GM12892 (cell line): ENCODE measurements around the gene HOXD4.

Experiments used
- DNase-seq: peaks from one replicate; pipeline ENCODE4 v3.0.0; 2011; ENCODE audit not compliant: insufficient read length
- FAIRE-seq: peaks from 2 replicates; lab custom pipeline; 2011; peaks lifted over from hg19 to GRCh38; lab: Jason Lieb, UNC
- POLR2A ChIP-seq: IDR thresholded peaks from 2 replicates; pipeline ENCODE4 v1.6.1; 2011; ENCODE audit warnings: low read depth, low read length, control low read depth
- POLR2AphosphoS5 ChIP-seq: IDR thresholded peaks from 2 replicates; pipeline ENCODE4 v1.6.1; 2011; ENCODE audit warnings: low read depth, low read length, control low read depth
- TAF1 ChIP-seq: IDR thresholded peaks from 2 replicates; pipeline ENCODE4 v1.6.1; 2011; ENCODE audit warnings: low read depth, mild to moderate bottlenecking, control low read depth, low read length, borderline replicate concordance

Gene HOXD4

DNA sequence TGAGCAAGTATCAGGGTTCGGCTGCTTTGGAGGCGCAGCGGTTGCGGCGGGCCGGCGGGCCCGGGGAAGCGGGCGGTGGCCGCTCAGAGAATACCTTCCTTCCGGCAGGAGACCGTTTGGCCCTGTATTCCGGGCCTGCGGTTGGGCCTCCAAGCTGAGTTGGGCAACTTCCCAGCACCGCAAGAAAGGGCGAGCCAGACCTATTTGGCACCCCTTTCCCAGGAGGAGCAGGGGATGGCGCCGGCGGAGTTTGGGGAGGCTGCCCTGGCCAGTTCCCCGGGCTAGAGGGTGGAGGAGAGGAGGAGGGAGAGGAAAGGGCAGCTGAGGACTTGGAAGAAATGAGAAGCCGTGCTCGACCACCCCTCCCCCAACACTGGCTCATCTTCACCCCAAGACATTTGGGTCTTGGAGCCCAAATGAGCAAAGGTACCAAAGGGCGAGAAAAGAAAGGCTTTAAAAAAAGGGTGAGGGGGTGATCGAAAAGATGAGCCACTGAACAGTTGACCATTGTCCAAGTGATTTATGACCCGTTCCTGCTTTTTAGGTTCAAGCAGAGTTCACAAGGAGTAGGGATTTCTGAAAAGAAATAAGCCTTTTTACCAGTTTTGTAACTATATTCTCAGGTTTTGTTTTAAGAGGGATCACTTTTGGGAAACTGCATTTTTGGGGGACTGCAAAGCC is 14.2 kb downstream of the HOXD4 start:
- no peak for TF ChIP-seq TAF1
- TF ChIP-seq POLR2AphosphoS5: no peak
- no peak for TF ChIP-seq POLR2A
- FAIRE-seq (no peak), DNase-seq (no peak)

GRCh38 chr2:176166272-176166671 is 14.9 kb downstream of the HOXD4 start:
- DNase-seq (no peak), FAIRE-seq (no peak)
- no peak for TF ChIP-seq POLR2A
- no peak for TF ChIP-seq POLR2AphosphoS5
- TF ChIP-seq TAF1: no peak

- FAIRE-seq (no peak), DNase-seq (no peak)
- TF ChIP-seq TAF1 (no peak), POLR2AphosphoS5 (no peak), POLR2A (no peak)
Observed at GRCh38 chr2:176167398-176167797, 16.0 kb downstream of the HOXD4 start.

DNA sequence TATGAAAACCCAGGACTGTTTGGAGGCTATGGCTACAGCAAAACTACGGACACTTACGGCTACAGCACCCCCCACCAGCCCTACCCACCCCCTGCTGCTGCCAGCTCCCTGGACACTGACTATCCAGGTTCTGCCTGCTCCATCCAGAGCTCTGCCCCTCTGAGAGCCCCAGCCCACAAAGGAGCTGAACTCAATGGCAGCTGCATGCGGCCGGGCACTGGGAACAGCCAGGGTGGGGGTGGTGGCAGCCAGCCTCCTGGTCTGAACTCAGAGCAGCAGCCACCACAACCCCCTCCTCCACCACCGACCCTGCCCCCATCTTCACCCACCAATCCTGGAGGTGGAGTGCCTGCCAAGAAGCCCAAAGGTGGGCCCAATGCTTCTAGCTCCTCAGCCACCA is 17.8 kb downstream of the HOXD4 start:
- DNase-seq: no peak
- no peak for TF ChIP-seq POLR2A
- TF ChIP-seq POLR2AphosphoS5: no peak
- TF ChIP-seq TAF1: no peak
- FAIRE-seq: no peak

DNA sequence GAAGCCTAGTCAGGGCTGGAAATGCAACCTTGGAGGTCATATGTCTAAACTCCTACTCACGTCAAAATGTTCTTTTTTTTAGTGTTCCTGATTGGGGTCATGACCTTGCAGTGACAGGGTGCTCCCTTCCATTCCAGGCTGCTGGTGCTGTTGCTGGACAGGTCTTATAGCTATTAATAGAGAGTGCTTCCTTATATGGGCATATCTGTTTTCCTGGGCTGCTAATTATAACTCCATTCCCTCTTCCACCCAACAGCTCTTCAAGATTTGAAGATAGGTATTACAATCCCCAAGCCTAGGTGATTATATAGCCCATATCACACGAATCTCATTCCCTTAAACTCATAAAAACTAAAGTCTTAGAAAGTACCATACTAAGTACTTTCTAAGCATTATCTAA is 18.4 kb downstream of the HOXD4 start:
- FAIRE-seq (no peak), DNase-seq (no peak)
- no peak for TF ChIP-seq TAF1
- no peak for TF ChIP-seq POLR2A
- no peak for TF ChIP-seq POLR2AphosphoS5

DNA sequence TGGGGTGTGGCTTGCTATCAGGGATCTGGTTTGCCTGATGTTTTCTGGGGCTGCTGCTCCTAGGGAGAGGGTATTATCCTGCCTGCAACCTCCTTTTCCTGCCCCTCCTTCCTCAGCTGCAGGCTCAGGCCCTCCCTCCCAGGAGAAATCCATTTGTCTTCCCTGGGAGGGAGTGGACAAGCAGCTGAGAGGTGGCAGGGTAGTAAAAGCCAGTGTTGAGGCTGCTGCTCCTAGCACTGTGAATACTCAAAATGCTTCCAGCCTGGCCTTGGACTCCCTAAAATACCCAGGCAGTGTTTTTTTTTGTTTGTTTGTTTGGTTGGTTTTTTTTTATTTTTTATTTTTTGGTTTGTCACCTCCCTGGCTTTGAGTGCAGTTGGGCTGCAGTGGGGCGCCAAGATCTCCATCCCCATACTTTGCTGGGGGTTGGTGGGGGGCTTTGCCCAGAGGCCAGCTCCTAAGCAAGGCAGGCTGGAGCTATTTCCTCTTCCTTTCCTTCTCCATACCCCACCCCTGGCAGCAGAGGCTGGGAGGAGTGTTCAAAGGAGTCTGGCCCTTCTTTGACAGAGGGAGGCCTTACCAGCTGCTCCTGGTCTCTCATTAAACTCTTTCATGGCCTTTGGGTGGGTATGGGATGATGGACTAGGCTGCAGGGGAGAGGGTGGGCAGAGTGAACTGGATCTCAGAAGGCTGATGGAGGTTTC is 19.4 kb downstream of the HOXD4 start:
- no peak for DNase-seq
- TF ChIP-seq POLR2AphosphoS5: no peak
- TF ChIP-seq POLR2A: no peak
- TF ChIP-seq TAF1: no peak
- no peak for FAIRE-seq

GRCh38 chr2:176171351-176172006 is 20.1 kb downstream of the HOXD4 start:
- FAIRE-seq (no peak), DNase-seq (no peak)
- TF ChIP-seq POLR2A: no peak
- no peak for TF ChIP-seq POLR2AphosphoS5
- TF ChIP-seq TAF1: no peak

DNA sequence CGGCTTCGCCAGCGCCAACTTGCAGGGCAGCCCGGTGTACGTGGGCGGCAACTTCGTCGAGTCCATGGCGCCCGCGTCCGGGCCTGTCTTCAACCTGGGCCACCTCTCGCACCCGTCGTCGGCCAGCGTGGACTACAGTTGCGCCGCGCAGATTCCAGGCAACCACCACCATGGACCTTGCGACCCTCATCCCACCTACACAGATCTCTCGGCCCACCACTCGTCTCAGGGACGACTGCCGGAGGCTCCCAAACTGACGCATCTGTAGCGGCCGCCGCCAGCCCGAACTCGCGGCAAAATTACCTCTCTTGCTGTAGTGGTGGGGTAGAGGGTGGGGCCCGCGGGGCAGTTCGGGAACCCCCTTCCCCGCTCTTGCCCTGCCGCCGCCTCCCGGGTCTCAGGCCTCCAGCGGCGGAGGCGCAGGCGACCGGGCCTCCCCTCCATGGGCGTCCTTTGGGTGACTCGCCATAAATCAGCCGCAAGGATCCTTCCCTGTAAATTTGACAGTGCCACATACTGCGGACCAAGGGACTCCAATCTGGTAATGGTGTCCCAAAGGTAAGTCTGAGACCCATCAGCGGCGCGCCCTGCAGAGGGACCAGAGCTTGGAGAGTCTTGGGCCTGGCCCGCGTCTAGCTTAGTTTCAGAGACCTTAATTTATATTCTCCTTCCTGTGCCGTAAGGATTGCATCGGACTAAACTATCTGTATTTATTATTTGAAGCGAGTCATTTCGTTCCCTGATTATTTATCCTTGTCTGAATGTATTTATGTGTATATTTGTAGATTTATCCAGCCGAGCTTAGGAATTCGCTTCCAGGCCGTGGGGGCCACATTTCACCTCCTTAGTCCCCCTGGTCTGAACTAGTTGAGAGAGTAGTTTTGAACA is 20.9 kb downstream of the HOXD4 start:
- no peak for FAIRE-seq
- DNase-seq: no peak
- TF ChIP-seq TAF1 (no peak), POLR2A (no peak), POLR2AphosphoS5 (no peak)

DNA sequence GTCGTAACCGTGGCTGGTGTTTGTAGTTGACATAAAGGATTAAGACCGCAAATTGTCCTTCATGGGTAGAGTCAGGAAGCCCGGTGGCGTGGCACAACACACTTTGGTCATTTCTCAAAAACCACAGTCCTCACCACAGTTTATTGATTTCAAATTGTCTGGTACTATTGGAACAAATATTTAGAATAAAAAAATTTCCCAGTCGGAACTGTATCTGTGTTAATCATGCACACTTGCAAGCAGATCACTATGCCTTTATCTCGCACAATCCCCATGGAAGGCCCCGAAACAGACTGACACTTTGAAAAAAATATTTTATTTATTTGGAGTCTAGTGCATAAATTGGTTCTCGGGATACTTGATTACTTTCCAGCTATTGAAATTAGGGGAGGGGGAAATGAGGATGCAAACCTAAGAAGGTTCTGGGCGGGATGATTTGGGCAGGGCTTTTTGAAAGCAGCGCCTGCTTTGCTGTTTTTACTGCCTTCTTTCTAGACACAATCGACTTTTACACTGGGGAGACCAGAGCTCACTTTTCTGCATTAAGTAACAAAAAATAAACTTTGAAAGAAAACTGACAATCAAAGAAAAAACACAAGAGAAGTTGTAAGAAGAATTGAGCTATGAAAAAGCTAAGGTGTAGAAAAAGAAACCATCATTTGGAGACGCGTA is 21.7 kb downstream of the HOXD4 start:
- no peak for FAIRE-seq
- TF ChIP-seq POLR2AphosphoS5 (no peak), TAF1 (no peak), POLR2A (no peak)
- no peak for DNase-seq

- DNase-seq (no peak), FAIRE-seq (no peak)
- TF ChIP-seq POLR2AphosphoS5: no peak
- TF ChIP-seq TAF1: no peak
- TF ChIP-seq POLR2A: no peak
Observed at GRCh38 chr2:176173567-176174381, 22.4 kb downstream of the HOXD4 start.
